GM20000 (cell line): ENCODE data around the gene TNFAIP1.
A peak's percentile ranks its signal among the peaks of the same experiment; 100 is the strongest.
"Not testable (repeated sequence)": the region's sequence is repeated elsewhere in the genome, so short reads cannot be mapped to it uniquely, and the experiment has no call there.

ENCODE experiments used
- DNase-seq: peaks from one replicate; pipeline ENCODE4 v3.0.0; 2012; ENCODE audit warnings: low spot score
- TF ChIP-seq, protein P1 (sequence below): IDR thresholded peaks from 2 replicates; pipeline ENCODE4 v1.5.1; 2012; ENCODE audit warnings: mild to moderate bottlenecking, control low read depth; ENCODE audit errors: extremely low read depth, missing control alignments

Gene TNFAIP1, protein sequence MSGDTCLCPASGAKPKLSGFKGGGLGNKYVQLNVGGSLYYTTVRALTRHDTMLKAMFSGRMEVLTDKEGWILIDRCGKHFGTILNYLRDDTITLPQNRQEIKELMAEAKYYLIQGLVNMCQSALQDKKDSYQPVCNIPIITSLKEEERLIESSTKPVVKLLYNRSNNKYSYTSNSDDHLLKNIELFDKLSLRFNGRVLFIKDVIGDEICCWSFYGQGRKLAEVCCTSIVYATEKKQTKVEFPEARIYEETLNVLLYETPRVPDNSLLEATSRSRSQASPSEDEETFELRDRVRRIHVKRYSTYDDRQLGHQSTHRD

DNA sequence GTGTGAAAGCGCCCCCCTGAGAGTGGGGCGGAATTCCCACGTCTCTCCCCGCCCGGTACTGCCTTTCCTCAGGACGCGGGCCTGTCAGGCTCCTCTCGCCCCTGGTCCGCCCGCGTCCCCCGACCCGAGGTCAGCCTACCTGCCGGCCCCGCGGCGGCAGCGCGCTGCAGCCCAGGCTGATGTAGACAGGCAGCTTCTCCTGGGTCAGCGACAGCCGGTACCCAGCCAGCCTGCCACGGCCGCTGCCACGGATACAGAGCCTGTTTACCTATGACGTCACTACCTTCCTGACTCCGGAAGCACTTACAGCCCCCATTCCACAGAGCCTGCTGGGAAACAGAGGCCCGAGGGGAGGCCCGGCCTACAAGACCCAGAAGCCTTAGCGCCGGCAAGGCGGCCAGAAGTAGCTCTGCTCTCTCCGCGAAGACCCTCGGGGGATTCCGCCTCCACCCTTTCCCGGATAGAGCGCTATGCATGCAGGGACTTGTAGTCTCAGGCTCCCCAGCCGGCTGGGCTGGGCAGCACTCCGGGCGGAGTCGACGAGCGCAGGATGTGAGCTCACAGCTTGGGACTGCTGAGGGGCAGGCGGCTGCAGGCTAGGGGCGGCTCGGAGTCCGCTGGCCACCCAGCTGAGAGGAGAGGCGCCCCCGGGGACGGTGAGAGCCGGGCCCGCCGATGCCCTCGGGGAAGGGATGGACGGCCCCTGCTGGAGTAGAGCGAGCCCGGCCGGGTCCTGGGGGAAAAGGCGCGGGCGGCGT, at the start of gene TNFAIP1, which contains the start of gene IFT20:
TSS of gene TNFAIP1 (plus strand) at position 561 of the 758 bp plus-strand sequence. CDS start 3,761 bp downstream, outside the sequence.
TSS of gene IFT20 (minus strand) at position 272 of the 758 bp plus-strand sequence. CDS start 3,487 bp downstream, outside the sequence.
- peak; percentile 97 for DNase-seq
- TF ChIP-seq, protein P1, sequence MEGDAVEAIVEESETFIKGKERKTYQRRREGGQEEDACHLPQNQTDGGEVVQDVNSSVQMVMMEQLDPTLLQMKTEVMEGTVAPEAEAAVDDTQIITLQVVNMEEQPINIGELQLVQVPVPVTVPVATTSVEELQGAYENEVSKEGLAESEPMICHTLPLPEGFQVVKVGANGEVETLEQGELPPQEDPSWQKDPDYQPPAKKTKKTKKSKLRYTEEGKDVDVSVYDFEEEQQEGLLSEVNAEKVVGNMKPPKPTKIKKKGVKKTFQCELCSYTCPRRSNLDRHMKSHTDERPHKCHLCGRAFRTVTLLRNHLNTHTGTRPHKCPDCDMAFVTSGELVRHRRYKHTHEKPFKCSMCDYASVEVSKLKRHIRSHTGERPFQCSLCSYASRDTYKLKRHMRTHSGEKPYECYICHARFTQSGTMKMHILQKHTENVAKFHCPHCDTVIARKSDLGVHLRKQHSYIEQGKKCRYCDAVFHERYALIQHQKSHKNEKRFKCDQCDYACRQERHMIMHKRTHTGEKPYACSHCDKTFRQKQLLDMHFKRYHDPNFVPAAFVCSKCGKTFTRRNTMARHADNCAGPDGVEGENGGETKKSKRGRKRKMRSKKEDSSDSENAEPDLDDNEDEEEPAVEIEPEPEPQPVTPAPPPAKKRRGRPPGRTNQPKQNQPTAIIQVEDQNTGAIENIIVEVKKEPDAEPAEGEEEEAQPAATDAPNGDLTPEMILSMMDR = no peak

DNA sequence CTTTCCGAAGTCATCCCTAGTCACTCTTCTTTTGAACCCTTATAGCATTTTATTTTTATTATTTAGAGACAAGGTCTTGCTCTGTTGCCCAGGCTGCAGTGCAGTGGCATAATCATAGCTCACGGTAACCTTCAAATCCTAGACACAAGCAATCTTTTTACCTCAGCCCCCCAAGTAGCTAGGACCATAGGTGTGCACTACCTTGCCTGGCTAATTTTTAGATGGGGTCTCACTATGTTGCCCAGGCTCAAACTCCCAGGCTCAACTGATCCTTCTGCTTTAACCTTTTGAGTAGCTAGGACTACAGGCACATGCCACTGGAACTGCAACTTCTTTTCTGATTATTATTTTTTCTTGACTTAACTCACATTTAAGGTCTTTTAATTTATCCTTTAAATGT, 49.6 kb upstream of the TNFAIP1 start:
- TF ChIP-seq, protein P1 = no peak
- no peak for DNase-seq

DNA sequence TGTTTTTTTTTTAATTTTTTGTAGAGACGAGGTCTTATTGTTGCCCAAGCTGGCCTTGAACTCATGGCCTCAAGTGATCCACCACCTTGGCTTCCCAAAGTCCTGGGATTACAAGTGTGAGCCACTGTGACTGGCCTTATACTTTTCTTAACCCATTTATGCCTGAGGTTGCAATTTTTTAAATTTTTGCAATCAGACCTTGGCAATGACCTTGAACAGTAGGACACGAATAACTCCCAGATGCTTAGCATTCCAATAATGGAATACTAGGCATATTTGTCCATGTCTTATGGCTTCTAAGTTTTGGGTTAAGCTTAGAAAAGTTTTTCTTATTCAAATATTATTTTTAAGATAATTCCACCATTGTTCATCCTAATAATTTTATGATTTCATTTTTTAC, 44.9 kb upstream of the TNFAIP1 start:
- TF ChIP-seq, protein P1 = no peak
- DNase-seq = no peak

DNA sequence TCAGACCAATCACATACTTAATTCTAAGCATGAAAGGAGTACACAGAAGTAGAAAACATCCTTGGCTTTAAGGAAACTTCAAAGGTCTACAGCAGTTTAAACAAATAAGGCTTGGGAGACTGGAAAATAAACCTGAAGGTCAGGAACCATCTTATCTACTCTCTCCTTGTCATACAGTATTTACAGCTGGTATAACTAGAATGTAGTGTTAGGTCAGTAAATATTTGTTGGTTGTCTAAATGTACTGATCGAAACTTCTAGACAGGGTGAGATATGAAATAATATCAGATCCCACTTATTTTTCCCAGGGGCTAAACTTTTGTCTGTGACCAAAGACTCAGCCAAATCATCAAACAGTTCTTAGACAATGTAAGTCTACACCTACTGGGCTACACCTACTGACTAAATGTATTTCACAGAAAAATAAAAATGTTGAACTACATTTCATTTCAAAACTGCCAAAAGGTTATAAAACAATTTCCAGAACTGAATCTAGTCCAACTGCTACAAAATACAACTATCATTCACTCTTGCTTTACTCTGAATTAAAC, 43.7 kb upstream of the TNFAIP1 start:
- TF ChIP-seq, protein P1 = no peak
- no peak for DNase-seq

DNA sequence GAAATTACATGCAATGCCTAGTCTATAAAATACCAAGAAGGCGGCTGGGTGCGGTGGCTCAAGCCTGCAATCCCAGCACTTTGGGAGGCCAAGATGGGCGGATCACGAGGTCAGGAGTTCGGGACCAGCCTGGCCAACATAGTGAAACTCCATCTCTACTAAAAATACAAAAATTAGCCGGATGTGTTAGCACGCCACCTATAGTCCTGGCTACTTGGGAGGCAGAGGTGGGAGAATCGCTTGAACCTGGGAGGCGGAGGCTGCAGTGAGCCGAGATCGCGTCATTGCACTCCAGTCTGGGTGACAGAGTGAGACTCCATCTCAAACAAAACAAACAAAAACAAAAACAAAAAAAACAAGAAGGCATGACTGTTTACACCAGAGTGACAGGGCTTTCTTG, 42.7 kb upstream of the TNFAIP1 start:
- not testable (repeated sequence) for DNase-seq

DNA sequence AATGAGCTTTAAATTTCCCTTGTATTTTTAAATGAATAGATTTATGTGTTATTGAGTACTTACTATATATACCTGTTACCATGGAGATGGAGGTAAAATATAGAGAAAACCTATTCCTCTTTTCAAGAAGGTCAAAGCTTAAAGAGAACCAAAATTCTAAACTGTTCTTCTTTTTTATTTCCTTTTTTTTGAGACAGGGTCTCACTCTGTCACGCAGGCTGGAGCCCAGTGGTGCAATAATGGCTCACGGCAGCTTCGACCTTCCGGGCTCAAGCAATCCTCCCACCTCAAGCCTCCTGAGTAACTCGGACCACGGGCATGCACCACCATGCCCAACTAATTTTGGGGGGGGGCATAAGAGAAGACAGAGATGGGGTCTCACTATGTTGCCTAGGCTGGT, 41.6 kb upstream of the TNFAIP1 start:
- TF ChIP-seq, protein P1 = no peak
- no peak for DNase-seq

DNA sequence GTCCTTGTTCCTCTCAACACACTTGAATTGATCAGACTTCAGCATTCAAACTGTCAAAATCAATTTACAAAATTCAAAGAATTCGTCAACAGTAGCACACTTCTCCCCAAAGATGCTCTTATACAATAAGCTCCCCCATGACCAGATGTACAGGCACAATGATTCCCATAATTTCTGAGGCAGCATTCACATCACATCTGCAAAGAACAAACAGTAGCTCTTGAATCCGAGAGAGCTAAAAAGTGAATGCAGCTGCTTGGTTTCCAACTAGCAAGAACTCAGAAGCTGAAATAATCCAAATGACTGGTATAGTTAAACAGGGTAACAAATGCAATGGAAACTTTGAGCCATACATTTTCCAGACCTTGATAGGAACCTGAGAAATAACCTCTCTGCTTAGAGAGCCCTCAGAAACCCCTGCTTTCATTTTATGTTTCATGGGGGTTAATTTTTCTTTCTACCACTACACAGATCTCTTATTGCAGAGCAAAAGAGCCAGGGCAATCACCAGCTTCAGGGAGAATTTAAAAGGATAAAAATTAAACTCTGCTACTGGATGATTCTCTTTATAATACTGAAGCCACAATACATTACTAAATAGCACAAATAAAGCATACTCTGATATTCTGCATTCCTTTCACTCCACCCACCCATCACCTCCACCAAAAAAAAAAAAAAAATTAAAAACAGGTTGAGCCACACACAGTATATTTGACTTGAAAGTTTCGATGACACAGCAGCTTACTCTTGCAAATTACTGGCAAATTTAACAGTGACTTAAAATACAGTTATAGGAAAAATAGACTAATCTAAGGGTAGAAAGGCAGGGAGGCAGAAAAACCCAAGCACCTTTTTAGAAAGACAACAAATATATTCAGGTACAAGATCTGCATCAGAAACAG, 39.6 kb upstream of the TNFAIP1 start:
- TF ChIP-seq, protein P1 = no peak
- DNase-seq = no peak
